Activated B cell treated with CpG ODN at 0.5 μM for 24 hours (primary cell): ENCODE results near the gene UBE2N. TPM values are rescaled to one million over a fixed set of nuclear protein-coding genes. Genes with fewer than 3 reads are reported as not detected.

Experiments
- ATAC-seq: fragments of 200-7000 bp; cut with Tn5 transposase; one replicate; pipeline ENCODE4 v1.10.0; 2021; ENCODE audit warnings: low read depth, mild to moderate bottlenecking, moderate library complexity
- CTCF ChIA-PET: fragments of 350-600 bp; sonication (Branson Sonifier 250); formaldehyde crosslinking; loops from one replicate; lab custom pipeline; 2021; ENCODE audit warnings: antibody characterized with exemption; lab: Charles Lee
- POLR2A ChIA-PET: fragments of 350-600 bp; sonication (Branson Sonifier 250); formaldehyde crosslinking; loops from one replicate; lab custom pipeline; 2021; ENCODE audit warnings: antibody characterized with exemption; lab: Charles Lee
- DNase-seq: peaks from one replicate; pipeline ENCODE4 v3.0.0; 2022
- H3K27ac Mint-ChIP-seq: one replicate; pipeline ENCODE4 v1.8.0; 2020; ENCODE audit warnings: mixed read lengths
- H3K27me3 Mint-ChIP-seq: one replicate; pipeline ENCODE4 v1.8.0; 2021; ENCODE audit warnings: mixed read lengths
- H3K36me3 Mint-ChIP-seq: one replicate; pipeline ENCODE4 v1.8.0; 2021; ENCODE audit warnings: low read depth, mixed read lengths
- H3K4me1 Mint-ChIP-seq: one replicate; pipeline ENCODE4 v1.8.0; 2021; ENCODE audit warnings: mixed read lengths
- H3K4me3 Mint-ChIP-seq: one replicate; pipeline ENCODE4 v1.8.0; 2020; ENCODE audit warnings: mild to moderate bottlenecking, mixed read lengths
- H3K9me3 Mint-ChIP-seq: one replicate; pipeline ENCODE4 v1.8.0; 2020; ENCODE audit warnings: mixed read lengths
- intact Hi-C: fragments of 100-400 bp; cut with micrococcal nuclease; formaldehyde crosslinking; loops from one replicate; pipeline ENCODE4 v1.15.1; 2024
- total RNA-seq: library from RNA; stranded (reverse); gene quantifications from 2 replicates; pipeline ENCODE4 v1.2.3, GENCODE V29; 2022
- TF ChIP-seq, protein P1 (sequence below): fragments of 200-600 bp; IDR thresholded peaks from one replicate; pipeline ENCODE4 v1.8.0; 2022; ENCODE audit warnings: antibody characterized with exemption, mild to moderate bottlenecking

The UBE2N gene
- total RNA-seq, 1 donor from 2014 or later = 152 TPM

DNA sequence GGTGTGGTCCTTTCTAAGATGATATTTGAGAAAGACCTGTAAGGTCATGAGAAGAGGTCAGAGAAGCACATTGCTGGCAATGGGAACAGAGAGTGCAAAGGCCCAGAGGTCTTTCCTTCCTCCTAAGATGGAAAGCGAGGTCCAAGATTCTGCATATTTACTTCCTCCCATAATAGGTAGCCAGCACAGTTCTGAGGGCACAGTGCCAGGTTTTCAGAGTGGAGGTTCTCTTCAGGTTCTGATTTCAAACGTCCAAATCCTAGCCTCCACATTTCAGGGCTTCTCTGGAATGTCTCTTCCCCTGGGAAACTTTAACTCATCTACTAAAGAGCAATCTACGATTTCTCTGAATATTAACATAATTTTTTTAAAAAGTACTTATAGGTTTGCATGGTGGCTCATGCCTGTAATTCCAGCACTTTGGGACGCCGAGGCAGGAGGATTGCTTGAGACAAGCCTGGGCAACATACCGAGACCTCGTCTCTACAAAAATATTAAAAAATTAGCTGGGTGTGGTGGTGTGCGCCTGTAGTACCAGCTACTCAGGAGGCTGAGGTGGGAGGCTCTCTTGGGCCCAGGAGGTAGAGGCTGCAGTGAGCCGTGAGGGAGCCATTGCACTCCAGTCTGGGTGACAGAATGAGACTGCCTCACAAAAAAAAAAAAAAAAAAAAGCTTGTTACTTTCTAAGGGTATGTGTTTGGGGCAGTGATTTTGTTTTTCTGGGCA, 25.0 kb upstream of the UBE2N start:
- peaks cover 23% of the 10 kb centered on the region for H3K36me3 Mint-ChIP-seq
- intact Hi-C loops = loop anchor here (1.0 to 5.0 kb wide), 11 partner anchors 17 to 1751 kb away; partner anchors contain the start of genes CRADD, EEA1, FGD6 and NUDT4
- TF ChIP-seq, protein P1, sequence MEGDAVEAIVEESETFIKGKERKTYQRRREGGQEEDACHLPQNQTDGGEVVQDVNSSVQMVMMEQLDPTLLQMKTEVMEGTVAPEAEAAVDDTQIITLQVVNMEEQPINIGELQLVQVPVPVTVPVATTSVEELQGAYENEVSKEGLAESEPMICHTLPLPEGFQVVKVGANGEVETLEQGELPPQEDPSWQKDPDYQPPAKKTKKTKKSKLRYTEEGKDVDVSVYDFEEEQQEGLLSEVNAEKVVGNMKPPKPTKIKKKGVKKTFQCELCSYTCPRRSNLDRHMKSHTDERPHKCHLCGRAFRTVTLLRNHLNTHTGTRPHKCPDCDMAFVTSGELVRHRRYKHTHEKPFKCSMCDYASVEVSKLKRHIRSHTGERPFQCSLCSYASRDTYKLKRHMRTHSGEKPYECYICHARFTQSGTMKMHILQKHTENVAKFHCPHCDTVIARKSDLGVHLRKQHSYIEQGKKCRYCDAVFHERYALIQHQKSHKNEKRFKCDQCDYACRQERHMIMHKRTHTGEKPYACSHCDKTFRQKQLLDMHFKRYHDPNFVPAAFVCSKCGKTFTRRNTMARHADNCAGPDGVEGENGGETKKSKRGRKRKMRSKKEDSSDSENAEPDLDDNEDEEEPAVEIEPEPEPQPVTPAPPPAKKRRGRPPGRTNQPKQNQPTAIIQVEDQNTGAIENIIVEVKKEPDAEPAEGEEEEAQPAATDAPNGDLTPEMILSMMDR = no peak
- no peaks in the 10 kb centered on the region for H3K27me3 Mint-ChIP-seq
- peaks cover 23% of the 10 kb centered on the region for H3K4me1 Mint-ChIP-seq
- ATAC-seq (no peak), DNase-seq (no peak)
- H3K27ac Mint-ChIP-seq = peak overlapping the region; percentile 94
- peak overlapping the region; percentile 95 for H3K4me3 Mint-ChIP-seq
- no peaks in the 10 kb centered on the region for H3K9me3 Mint-ChIP-seq
- ChIA-PET POLR2A (interaction anchor here (0.6 to 3.0 kb wide), 11 partner anchors 17 to 873 kb away, joined by 3 to 32 read pairs (median 3); partner anchors contain the start of genes EEA1 and UBE2N), CTCF (interaction anchor here (1.3 to 1.9 kb wide), 3 partner anchors 10 to 635 kb away, joined by 4 to 9 read pairs (median 5); no protein-coding TSS in a partner anchor)

DNA sequence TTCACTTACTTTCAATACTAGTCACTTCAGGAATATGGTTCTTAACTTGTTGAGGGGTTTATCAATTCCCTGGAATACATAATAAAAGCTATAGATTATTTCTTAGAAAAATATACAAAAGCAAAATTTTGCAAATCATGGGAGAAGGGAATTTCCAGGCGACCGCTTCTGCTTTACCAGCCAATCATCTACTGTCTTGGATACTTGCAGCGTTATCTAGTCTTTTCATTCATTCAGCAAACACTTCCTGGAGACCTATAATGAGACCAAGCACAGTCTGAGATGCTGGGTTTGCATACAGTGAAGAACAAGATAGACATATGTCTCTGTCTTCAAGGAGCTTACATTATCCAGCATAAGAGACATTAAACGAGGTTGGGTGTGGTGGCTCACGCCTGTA, 24.1 kb upstream of the UBE2N start:
- Mint-ChIP-seq H3K36me3 (peaks cover 16% of the 10 kb centered on the region), H3K27ac (no peak overlapping the region), H3K4me3 (no peak overlapping the region), H3K9me3 (no peaks in the 10 kb centered on the region), H3K4me1 (peaks cover 23% of the 10 kb centered on the region), H3K27me3 (no peaks in the 10 kb centered on the region)
- TF ChIP-seq, protein P1 = no peak
- no peak for DNase-seq
- CTCF ChIA-PET = interaction anchor here (1.2 kb wide), 1 partner anchor 24 kb away, joined by 4 read pairs; the partner anchor contains the start of gene UBE2N
- intact Hi-C loops = loop anchor here (5.0 kb wide), 1 partner anchor 1751 kb away; the partner anchor contains the start of genes FGD6 and VEZT
- no peak for ATAC-seq
- POLR2A ChIA-PET = interaction anchor here (3.0 kb wide), 1 partner anchor 24 kb away, joined by 32 read pairs; the partner anchor contains the start of gene UBE2N

DNA sequence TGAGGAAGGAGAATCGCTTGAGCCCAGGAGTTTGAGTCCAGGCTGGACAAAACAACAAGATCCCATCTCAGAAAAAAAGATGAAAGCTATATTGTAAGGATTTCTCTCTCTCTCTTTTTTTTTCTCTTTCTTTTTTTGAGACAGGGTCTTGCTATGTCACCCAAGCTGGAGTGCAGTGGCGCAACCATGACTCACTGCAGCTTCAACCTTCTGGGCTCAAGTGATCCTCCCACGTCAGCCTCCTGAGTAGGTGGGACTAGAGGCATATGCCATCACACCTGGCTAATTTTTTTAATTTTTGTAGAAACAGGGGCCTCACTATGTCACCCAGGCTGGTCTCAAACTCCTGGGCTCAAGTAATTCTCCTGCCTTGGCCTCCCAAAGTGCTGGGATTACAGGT, 19.8 kb upstream of the UBE2N start:
- CTCF ChIA-PET = no interaction called here
- H3K27ac Mint-ChIP-seq = no peak overlapping the region
- POLR2A ChIA-PET = no interaction called here
- intact Hi-C loops = no loop called here
- H3K27me3 Mint-ChIP-seq = no peaks in the 10 kb centered on the region
- no peaks in the 10 kb centered on the region for H3K36me3 Mint-ChIP-seq
- H3K4me1 Mint-ChIP-seq = peaks cover 2% of the 10 kb centered on the region
- TF ChIP-seq, protein P1 = no peak
- no peak for DNase-seq
- no peak for ATAC-seq
- no peaks in the 10 kb centered on the region for H3K9me3 Mint-ChIP-seq
- no peak overlapping the region for H3K4me3 Mint-ChIP-seq

DNA sequence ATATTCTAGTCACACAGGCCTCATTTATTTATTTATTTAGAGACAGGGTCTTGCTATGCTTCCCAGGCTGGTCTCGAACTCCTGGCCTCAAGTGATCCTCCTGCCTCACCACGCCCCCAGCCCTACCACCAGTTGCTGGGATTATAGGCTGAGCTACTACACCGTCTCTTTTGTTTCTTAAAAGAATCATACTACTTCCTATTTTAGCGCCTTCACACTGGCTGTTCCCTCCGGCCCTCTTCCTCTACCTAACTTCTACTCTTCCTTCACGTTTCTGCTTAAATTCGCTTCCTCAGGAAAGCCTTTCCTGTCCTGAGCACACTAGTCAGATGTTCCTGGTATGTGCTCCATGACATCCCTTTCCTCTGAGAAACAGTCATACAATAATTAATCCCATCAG, 19.2 kb upstream of the UBE2N start:
- ATAC-seq (no peak), DNase-seq (no peak)
- Mint-ChIP-seq H3K4me1 (peaks cover 2% of the 10 kb centered on the region), H3K36me3 (no peaks in the 10 kb centered on the region), H3K4me3 (no peak overlapping the region), H3K27ac (no peak overlapping the region), H3K9me3 (no peaks in the 10 kb centered on the region), H3K27me3 (no peaks in the 10 kb centered on the region)
- ChIA-PET POLR2A (interaction anchor here (0.7 kb wide), 1 partner anchor 23 kb away, joined by 4 read pairs; no protein-coding TSS in a partner anchor), CTCF (no interaction called here)
- TF ChIP-seq, protein P1 = no peak
- intact Hi-C loops = loop anchor here (1.0 kb wide), 1 partner anchor 9 kb away; no protein-coding TSS in a partner anchor

DNA sequence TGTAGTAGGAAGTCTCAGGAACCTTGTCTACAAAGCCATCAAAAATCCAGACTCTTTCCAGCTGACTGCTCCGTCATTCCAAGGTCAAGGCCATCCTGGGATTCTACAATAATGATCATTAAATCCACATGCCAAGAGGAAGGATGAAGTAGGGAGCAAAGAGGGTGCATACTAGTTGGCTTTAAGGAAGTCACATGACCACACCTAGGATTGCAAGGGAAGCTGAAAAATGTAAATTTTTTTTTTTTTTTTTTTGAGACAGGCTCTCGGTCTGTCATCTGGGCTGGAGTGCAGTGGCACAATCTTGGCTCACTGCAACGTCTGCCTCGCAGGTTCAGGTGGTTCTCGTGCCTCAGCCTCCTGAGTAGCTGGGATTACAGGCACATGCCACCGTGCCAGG, 18.3 kb upstream of the UBE2N start:
- H3K27ac Mint-ChIP-seq = no peak overlapping the region
- intact Hi-C loops = loop anchor here (1.0 kb wide), 1 partner anchor 8 kb away; no protein-coding TSS in a partner anchor
- H3K27me3 Mint-ChIP-seq = no peaks in the 10 kb centered on the region
- TF ChIP-seq, protein P1 = no peak
- peaks cover 2% of the 10 kb centered on the region for H3K4me1 Mint-ChIP-seq
- H3K9me3 Mint-ChIP-seq = no peaks in the 10 kb centered on the region
- CTCF ChIA-PET = no interaction called here
- ATAC-seq = no peak
- no peak for DNase-seq
- H3K4me3 Mint-ChIP-seq = no peak overlapping the region
- no peaks in the 10 kb centered on the region for H3K36me3 Mint-ChIP-seq
- POLR2A ChIA-PET = no interaction called here
